Vagina (tissue), 2 donors: ENCODE measurements around the gene E2F1. TPM values are rescaled to one million over a fixed set of nuclear protein-coding genes. Genes with fewer than 3 reads are reported as not detected.

Experiments used
- DNase-seq, 2 donors: peaks; one replicate each; pipeline ENCODE4 v3.0.0-alpha.2; 2017; ENCODE audit errors: extremely low spot score in 2 of 2
- H3K27ac ChIP-seq: fragments of 200-600 bp; sonication (generic); one replicate; pipeline ENCODE4 v1.5.1; 2019
- H3K27me3 ChIP-seq: fragments of 200-600 bp; sonication (generic); one replicate; pipeline ENCODE4 v1.5.1; 2019
- H3K36me3 ChIP-seq, 2 donors: fragments of 200-600 bp; sonication (generic); one replicate each; pipeline ENCODE4 v1.5.1; 2017 to 2019
- H3K4me1 ChIP-seq: fragments of 200-600 bp; sonication (generic); one replicate; pipeline ENCODE4 v1.5.1; 2019
- H3K4me3 ChIP-seq, 2 donors: fragments of 200-600 bp; sonication (generic); 1 replicate in 1 of 2; 2 replicates in 1 of 2; pipeline ENCODE4 v1.5.1; 2016 to 2019
- H3K9me3 ChIP-seq: fragments of 200-600 bp; sonication (generic); one replicate; pipeline ENCODE4 v1.5.1; 2019
- CTCF ChIP-seq, 3 experiments: fragments of 450-650 bp in 2 of 3; fragments of 200-600 bp in 1 of 3; sonication (generic) in 1 of 3; IDR thresholded peaks; one replicate each; pipeline ENCODE4 v1.5.1; 2017 to 2019; ENCODE audit warnings: antibody characterized with exemption in 3 of 3, mild to moderate bottlenecking in 2 of 3, moderate library complexity in 2 of 3
- POLR2A ChIP-seq, 2 donors: fragments of 450-650 bp; IDR thresholded peaks; one replicate each; pipeline ENCODE4 v1.6.1; 2017; ENCODE audit warnings: antibody characterized with exemption in 2 of 2, mild to moderate bottlenecking in 2 of 2, moderate library complexity in 2 of 2
- POLR2AphosphoS5 ChIP-seq, 2 donors: sonication (generic); formaldehyde crosslinking; IDR thresholded peaks; one replicate each; pipeline ENCODE4 v1.9.0; 2017; ENCODE audit warnings: antibody characterized with exemption in 2 of 2, mild to moderate bottlenecking in 2 of 2, low read depth in 1 of 2; ENCODE audit not compliant: insufficient read depth in 1 of 2
- intact Hi-C: fragments of 100-400 bp; cut with DNase I; formaldehyde crosslinking; loops from one replicate; pipeline ENCODE4 v1.15.1; 2023
- total RNA-seq: library from RNA; depleted of rRNA; stranded (reverse); fragments of >200 nt; gene quantifications from one replicate; pipeline ENCODE4 v1.2.3, GENCODE V29; 2016

The E2F1 gene
- total RNA-seq, 1 donor from 2014 or later: 0.49 TPM

GRCh38 chr20:33709905-33710541, 23.8 kb upstream of the E2F1 start:
- intact Hi-C loops: no loop called here
- Histone ChIP-seq H3K27me3 (no peaks in the 10 kb centered on the region), H3K9me3 (no peaks in the 10 kb centered on the region), H3K36me3 (peaks cover 0 to 59% of the 10 kb centered on the region in 2 donors), H3K4me3 (no peak overlapping the region), H3K4me1 (no peaks in the 10 kb centered on the region), H3K27ac (no peak overlapping the region)
- DNase-seq: no peak
- TF ChIP-seq POLR2AphosphoS5 (IDR thresholded peaks at IDR 0.05; ENCODE audit: insufficient read depth in 1 of 2, low read depth in 1 of 2) (no peak), POLR2A (IDR thresholded peaks at IDR 0.05) (no peak), CTCF (IDR thresholded peaks at IDR 0.05) (no peak)

DNA sequence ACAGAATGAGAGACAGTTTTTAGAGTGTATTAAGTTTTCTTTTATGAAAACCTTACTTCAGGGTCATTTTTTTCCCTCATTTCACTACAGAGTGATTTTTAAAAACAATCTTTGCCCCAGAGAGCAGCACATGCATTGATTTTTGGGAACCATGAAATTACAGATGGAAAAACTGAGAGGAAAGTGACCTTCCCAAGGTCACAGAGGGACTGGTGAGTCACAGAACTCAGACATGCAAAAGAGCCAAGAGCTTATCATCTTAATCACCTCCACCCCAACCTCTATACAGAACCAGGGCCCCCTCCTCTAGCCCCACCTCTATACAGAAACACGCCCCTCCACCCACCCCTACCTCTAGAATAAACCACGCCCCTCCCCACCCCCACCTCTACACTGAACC, 23.2 kb upstream of the E2F1 start:
- intact Hi-C loops: no loop called here
- no peak overlapping the region for H3K4me3 ChIP-seq
- H3K27me3 ChIP-seq: no peaks in the 10 kb centered on the region
- TF ChIP-seq POLR2AphosphoS5 (IDR thresholded peaks at IDR 0.05; ENCODE audit: insufficient read depth in 1 of 2, low read depth in 1 of 2) (no peak), CTCF (IDR thresholded peaks at IDR 0.05) (no peak), POLR2A (IDR thresholded peaks at IDR 0.05) (no peak)
- no peak overlapping the region for H3K27ac ChIP-seq
- H3K9me3 ChIP-seq: no peaks in the 10 kb centered on the region
- H3K36me3 ChIP-seq: peaks cover 0 to 55% of the 10 kb centered on the region in 2 donors
- H3K4me1 ChIP-seq: no peaks in the 10 kb centered on the region
- DNase-seq: no peak

DNA sequence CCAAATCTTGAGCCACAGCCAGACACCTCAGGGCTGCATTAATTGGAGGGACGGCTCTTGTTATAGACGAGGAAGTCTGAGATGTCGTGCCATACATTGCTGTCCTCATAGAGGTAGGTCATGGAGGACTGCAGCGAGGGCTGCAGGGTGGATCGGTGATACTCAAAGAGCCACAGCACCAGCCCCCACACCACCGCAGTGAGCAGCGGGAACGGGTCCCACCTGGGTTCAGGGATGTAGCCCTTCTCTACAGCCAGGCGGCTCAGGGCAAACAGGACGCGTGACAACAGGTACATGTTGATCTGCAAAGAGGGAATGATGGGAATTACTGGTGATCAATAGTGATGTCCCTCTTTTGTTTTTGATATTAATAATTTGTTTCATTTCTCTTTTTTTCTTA, 21.5 kb upstream of the E2F1 start:
- H3K27ac ChIP-seq: no peak overlapping the region
- no peaks in the 10 kb centered on the region for H3K27me3 ChIP-seq
- no peaks in the 10 kb centered on the region for H3K4me1 ChIP-seq
- intact Hi-C loops: no loop called here
- no peak overlapping the region for H3K4me3 ChIP-seq
- TF ChIP-seq CTCF (IDR thresholded peaks at IDR 0.05) (no peak), POLR2AphosphoS5 (IDR thresholded peaks at IDR 0.05; ENCODE audit: insufficient read depth in 1 of 2, low read depth in 1 of 2) (no peak), POLR2A (IDR thresholded peaks at IDR 0.05) (no peak)
- DNase-seq: no peak
- H3K36me3 ChIP-seq: peaks cover 0 to 40% of the 10 kb centered on the region in 2 donors
- H3K9me3 ChIP-seq: no peaks in the 10 kb centered on the region

- DNase-seq: no peak
- Histone ChIP-seq H3K4me3 (no peak overlapping the region), H3K27ac (no peak overlapping the region), H3K27me3 (no peaks in the 10 kb centered on the region), H3K9me3 (no peaks in the 10 kb centered on the region), H3K36me3 (peaks cover 0 to 18% of the 10 kb centered on the region in 2 donors), H3K4me1 (no peaks in the 10 kb centered on the region)
- TF ChIP-seq POLR2AphosphoS5 (IDR thresholded peaks at IDR 0.05; ENCODE audit: insufficient read depth in 1 of 2, low read depth in 1 of 2): no peak
- TF ChIP-seq POLR2A (IDR thresholded peaks at IDR 0.05): no peak
- no peak for TF ChIP-seq CTCF (IDR thresholded peaks at IDR 0.05)
- intact Hi-C loops: no loop called here
Measured at GRCh38 chr20:33704197-33704924, 18.2 kb upstream of the E2F1 start.
